ENCODE measurements around the gene IL20.

Gene IL20

DNA sequence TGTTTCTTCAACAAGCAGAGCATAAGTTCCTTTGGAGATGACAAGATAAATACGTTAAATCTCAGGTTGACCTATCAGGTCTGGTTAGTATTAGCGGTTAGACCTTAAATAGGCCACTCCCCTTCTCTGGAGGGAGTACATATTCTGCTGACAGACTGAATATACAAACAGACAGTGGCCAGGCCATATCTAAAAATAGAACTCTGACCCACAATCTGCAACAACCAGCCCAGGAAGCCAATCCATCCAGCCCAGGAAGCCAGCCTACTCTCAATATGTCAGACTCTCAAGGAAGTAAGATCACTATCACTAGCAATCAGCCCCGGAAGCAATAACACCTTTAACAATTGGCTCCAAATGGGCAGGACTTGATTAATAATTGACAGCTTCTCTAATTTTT lies 6.7 kb downstream of the IL20 start:
- H3K27me3 ChIP-seq (ENCODE audit: control insufficient read depth, insufficient read depth, low read length, poor library complexity, severe bottlenecking), result no peaks in the 10 kb centered on the region
- H3K4me3 ChIP-seq (ENCODE audit: insufficient read depth, low read depth, low read length), result no peak overlapping the region
- no peaks in the 10 kb centered on the region for H3K36me3 ChIP-seq (ENCODE audit: control insufficient read depth, insufficient read depth, low read length)
- H3K9me3 ChIP-seq (ENCODE audit: control insufficient read depth, low read length), result no peaks in the 10 kb centered on the region
- H3K4me1 ChIP-seq (ENCODE audit: control insufficient read depth, insufficient read depth, low read length), result no peaks in the 10 kb centered on the region
- no peak overlapping the region for H3K27ac ChIP-seq (ENCODE audit: insufficient read depth, low read depth, low read length, poor library complexity, severe bottlenecking)
- 90 to 95% methylated on average over 3 of the region's 3 CpGs for WGBS, 2 experiments

- Histone ChIP-seq H3K4me1 (ENCODE audit: control insufficient read depth, insufficient read depth, low read length) (no peaks in the 10 kb centered on the region), H3K27ac (ENCODE audit: insufficient read depth, low read depth, low read length, poor library complexity, severe bottlenecking) (no peak overlapping the region), H3K4me3 (ENCODE audit: insufficient read depth, low read depth, low read length) (no peak overlapping the region), H3K9me3 (ENCODE audit: control insufficient read depth, low read length) (no peaks in the 10 kb centered on the region), H3K36me3 (ENCODE audit: control insufficient read depth, insufficient read depth, low read length) (no peaks in the 10 kb centered on the region), H3K27me3 (ENCODE audit: control insufficient read depth, insufficient read depth, low read length, poor library complexity, severe bottlenecking) (no peaks in the 10 kb centered on the region)
- 93 to 94% methylated on average over 3 of the region's 3 CpGs for WGBS, 2 experiments
These were observed 8.3 kb downstream of the IL20 start for GRCh38 chr1:206873603-206874188.

GRCh38 chr1:206875752-206876377 lies 10.4 kb downstream of the IL20 start:
- no peak overlapping the region for H3K4me3 ChIP-seq (ENCODE audit: insufficient read depth, low read depth, low read length)
- 100% methylated on average over 1 of the region's 3 CpGs; no CpG with 5 or more reads in 1 of the 2 experiments for WGBS, 2 experiments

DNA sequence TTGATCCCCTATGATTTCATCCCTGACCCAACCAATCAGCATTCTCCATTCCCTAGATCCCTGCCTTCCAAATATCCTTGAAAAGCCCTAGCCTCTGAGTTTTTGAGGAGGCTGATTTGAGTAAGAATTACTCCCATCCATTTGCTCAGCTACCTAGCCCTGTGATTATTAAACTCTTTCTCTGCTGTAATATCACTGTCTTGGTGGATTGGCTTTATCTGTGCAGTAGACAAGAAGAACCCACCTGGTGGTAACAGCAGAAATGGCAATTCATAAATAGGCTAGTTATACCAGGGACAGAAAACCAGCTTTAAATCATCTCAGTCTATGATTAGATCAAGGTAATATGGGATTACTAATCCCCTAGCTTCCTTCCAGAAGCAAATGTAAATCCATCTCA lies 13.0 kb downstream of the IL20 start:
- Histone ChIP-seq H3K27ac (ENCODE audit: insufficient read depth, low read depth, low read length, poor library complexity, severe bottlenecking) (no peak overlapping the region), H3K27me3 (ENCODE audit: control insufficient read depth, insufficient read depth, low read length, poor library complexity, severe bottlenecking) (no peaks in the 10 kb centered on the region), H3K4me1 (ENCODE audit: control insufficient read depth, insufficient read depth, low read length) (no peaks in the 10 kb centered on the region), H3K36me3 (ENCODE audit: control insufficient read depth, insufficient read depth, low read length) (no peaks in the 10 kb centered on the region), H3K9me3 (ENCODE audit: control insufficient read depth, low read length) (no peaks in the 10 kb centered on the region), H3K4me3 (ENCODE audit: insufficient read depth, low read depth, low read length) (no peak overlapping the region)

More at GRCh38 chr1:206875752-206876377, 10.4 kb downstream of the IL20 start:
- Histone ChIP-seq H3K9me3 (ENCODE audit: control insufficient read depth, low read length) (no peaks in the 10 kb centered on the region), H3K36me3 (ENCODE audit: control insufficient read depth, insufficient read depth, low read length) (no peaks in the 10 kb centered on the region), H3K27ac (ENCODE audit: insufficient read depth, low read depth, low read length, poor library complexity, severe bottlenecking) (no peak overlapping the region), H3K4me1 (ENCODE audit: control insufficient read depth, insufficient read depth, low read length) (no peaks in the 10 kb centered on the region), H3K27me3 (ENCODE audit: control insufficient read depth, insufficient read depth, low read length, poor library complexity, severe bottlenecking) (no peaks in the 10 kb centered on the region)

DNA sequence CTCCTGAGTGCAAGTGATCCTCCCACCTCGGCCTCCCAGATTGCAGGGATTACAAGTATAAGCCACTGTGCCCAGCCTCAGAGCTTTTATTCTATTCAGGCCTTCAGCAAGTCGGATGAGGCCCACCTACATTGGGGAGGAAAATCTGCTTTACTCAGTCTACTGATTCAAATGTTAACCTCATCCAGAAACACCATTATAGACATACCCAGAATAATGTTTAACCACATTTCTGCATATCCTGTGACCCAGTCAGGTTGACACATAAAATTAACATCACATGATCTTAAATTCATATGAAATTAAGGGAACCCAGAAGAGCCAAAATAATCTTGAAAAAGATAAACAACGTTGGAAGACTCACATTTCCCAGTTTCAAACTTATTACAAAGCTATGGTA lies 14.9 kb downstream of the IL20 start:
- no peaks in the 10 kb centered on the region for H3K9me3 ChIP-seq (ENCODE audit: control insufficient read depth, low read length)
- H3K27ac ChIP-seq (ENCODE audit: insufficient read depth, low read depth, low read length, poor library complexity, severe bottlenecking), result no peak overlapping the region
- 88 to 91% methylated on average over 2 to 3 of the region's 3 CpGs for WGBS, 2 experiments
- H3K4me3 ChIP-seq (ENCODE audit: insufficient read depth, low read depth, low read length), result no peak overlapping the region
- H3K4me1 ChIP-seq (ENCODE audit: control insufficient read depth, insufficient read depth, low read length), result no peaks in the 10 kb centered on the region
- H3K36me3 ChIP-seq (ENCODE audit: control insufficient read depth, insufficient read depth, low read length), result no peaks in the 10 kb centered on the region
- H3K27me3 ChIP-seq (ENCODE audit: control insufficient read depth, insufficient read depth, low read length, poor library complexity, severe bottlenecking), result no peaks in the 10 kb centered on the region

- 74 to 85% methylated on average over 2 of the region's 3 CpGs for WGBS, 2 experiments
- H3K27ac ChIP-seq (ENCODE audit: insufficient read depth, low read depth, low read length, poor library complexity, severe bottlenecking), result no peak overlapping the region
- no peaks in the 10 kb centered on the region for H3K36me3 ChIP-seq (ENCODE audit: control insufficient read depth, insufficient read depth, low read length)
- H3K4me1 ChIP-seq (ENCODE audit: control insufficient read depth, insufficient read depth, low read length), result no peaks in the 10 kb centered on the region
- no peaks in the 10 kb centered on the region for H3K9me3 ChIP-seq (ENCODE audit: control insufficient read depth, low read length)
- no peaks in the 10 kb centered on the region for H3K27me3 ChIP-seq (ENCODE audit: control insufficient read depth, insufficient read depth, low read length, poor library complexity, severe bottlenecking)
- H3K4me3 ChIP-seq (ENCODE audit: insufficient read depth, low read depth, low read length), result no peak overlapping the region
These were observed 17.1 kb downstream of the IL20 start for GRCh38 chr1:206882555-206882954.

DNA sequence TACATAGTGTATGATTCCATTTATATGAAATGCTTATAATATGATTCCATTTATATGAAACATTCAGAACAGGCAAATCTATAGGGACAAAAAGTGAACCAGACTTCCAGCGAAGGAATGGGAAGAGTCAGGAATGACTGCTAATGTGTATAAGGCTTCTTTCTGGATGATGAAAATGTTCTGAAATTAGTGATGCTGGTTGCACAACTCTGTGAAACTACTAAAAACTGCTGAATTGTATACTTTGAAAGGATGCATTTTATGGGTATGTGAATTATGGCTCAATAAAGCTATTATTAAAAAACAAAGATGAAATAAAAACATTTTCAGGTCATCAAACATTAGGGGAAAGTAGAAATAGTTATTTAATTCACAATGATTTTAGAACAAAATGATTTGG lies 17.7 kb downstream of the IL20 start:
- H3K4me3 ChIP-seq (ENCODE audit: insufficient read depth, low read depth, low read length), result no peak overlapping the region
- WGBS, 2 experiments, result 98 to 100% methylated on average over 1 of the region's 1 CpG
- H3K27ac ChIP-seq (ENCODE audit: insufficient read depth, low read depth, low read length, poor library complexity, severe bottlenecking), result no peak overlapping the region
- no peaks in the 10 kb centered on the region for H3K4me1 ChIP-seq (ENCODE audit: control insufficient read depth, insufficient read depth, low read length)
- H3K9me3 ChIP-seq (ENCODE audit: control insufficient read depth, low read length), result no peaks in the 10 kb centered on the region
- no peaks in the 10 kb centered on the region for H3K36me3 ChIP-seq (ENCODE audit: control insufficient read depth, insufficient read depth, low read length)
- H3K27me3 ChIP-seq (ENCODE audit: control insufficient read depth, insufficient read depth, low read length, poor library complexity, severe bottlenecking), result no peaks in the 10 kb centered on the region

DNA sequence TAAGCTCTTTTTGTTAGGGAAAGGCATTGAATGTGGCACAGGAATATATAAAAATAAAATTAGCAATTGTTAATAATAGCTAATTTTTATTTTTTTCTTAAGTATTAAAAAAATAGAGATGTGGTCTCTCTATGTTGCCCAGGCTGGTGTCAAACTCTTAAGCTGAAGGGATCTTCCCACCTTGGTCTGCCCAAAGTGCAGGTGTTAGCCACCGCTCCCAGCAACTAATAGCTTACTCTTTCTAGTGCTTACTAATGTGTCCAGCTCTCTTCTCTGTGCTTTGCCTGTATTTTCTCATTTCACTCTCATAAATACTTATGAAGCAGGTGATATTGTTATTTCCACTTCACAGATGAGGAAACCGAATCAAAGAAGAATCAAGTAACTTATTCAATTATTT lies 18.5 kb downstream of the IL20 start:
- Histone ChIP-seq H3K36me3 (ENCODE audit: control insufficient read depth, insufficient read depth, low read length) (no peaks in the 10 kb centered on the region), H3K4me1 (ENCODE audit: control insufficient read depth, insufficient read depth, low read length) (no peaks in the 10 kb centered on the region), H3K9me3 (ENCODE audit: control insufficient read depth, low read length) (no peaks in the 10 kb centered on the region), H3K4me3 (ENCODE audit: insufficient read depth, low read depth, low read length) (no peak overlapping the region), H3K27ac (ENCODE audit: insufficient read depth, low read depth, low read length, poor library complexity, severe bottlenecking) (no peak overlapping the region), H3K27me3 (ENCODE audit: control insufficient read depth, insufficient read depth, low read length, poor library complexity, severe bottlenecking) (no peaks in the 10 kb centered on the region)
- 97% methylated on average over 2 of the region's 2 CpGs for WGBS, 2 experiments

- Histone ChIP-seq H3K9me3 (ENCODE audit: control insufficient read depth, low read length) (no peaks in the 10 kb centered on the region), H3K27me3 (ENCODE audit: control insufficient read depth, insufficient read depth, low read length, poor library complexity, severe bottlenecking) (no peaks in the 10 kb centered on the region), H3K4me1 (ENCODE audit: control insufficient read depth, insufficient read depth, low read length) (no peaks in the 10 kb centered on the region), H3K4me3 (ENCODE audit: insufficient read depth, low read depth, low read length) (no peak overlapping the region), H3K27ac (ENCODE audit: insufficient read depth, low read depth, low read length, poor library complexity, severe bottlenecking) (no peak overlapping the region), H3K36me3 (ENCODE audit: control insufficient read depth, insufficient read depth, low read length) (no peaks in the 10 kb centered on the region)
- WGBS, 2 experiments, result 89 to 93% methylated on average over 3 of the region's 3 CpGs
These were observed 20.1 kb downstream of the IL20 start for GRCh38 chr1:206885341-206886060.

DNA sequence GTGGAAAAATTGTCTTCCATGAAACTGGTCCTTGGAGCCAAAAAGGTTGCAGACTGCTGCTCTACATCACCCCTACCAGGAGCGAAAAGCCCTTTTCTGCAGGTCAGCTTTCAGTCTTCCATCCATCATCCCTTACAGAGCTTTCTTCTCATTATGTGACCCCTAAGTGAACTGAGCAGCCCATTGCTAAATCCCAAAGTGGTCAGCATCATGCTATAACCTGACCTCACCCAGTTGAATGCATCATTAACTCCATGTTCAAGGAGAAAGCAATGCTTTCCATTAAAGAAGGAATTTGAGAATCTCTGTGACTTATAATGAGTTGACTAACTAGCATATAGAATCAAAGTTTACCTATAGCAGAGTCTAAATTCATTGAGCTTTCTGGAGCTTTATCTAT lies 21.4 kb downstream of the IL20 start:
- no peak overlapping the region for H3K4me3 ChIP-seq (ENCODE audit: insufficient read depth, low read depth, low read length)
- no peaks in the 10 kb centered on the region for H3K9me3 ChIP-seq (ENCODE audit: control insufficient read depth, low read length)
- no peak overlapping the region for H3K27ac ChIP-seq (ENCODE audit: insufficient read depth, low read depth, low read length, poor library complexity, severe bottlenecking)
- H3K4me1 ChIP-seq (ENCODE audit: control insufficient read depth, insufficient read depth, low read length), result no peaks in the 10 kb centered on the region
- 94 to 96% methylated on average over 1 of the region's 1 CpG for WGBS, 2 experiments
- no peaks in the 10 kb centered on the region for H3K36me3 ChIP-seq (ENCODE audit: control insufficient read depth, insufficient read depth, low read length)
- H3K27me3 ChIP-seq (ENCODE audit: control insufficient read depth, insufficient read depth, low read length, poor library complexity, severe bottlenecking), result no peaks in the 10 kb centered on the region

All from ectodermal cell (in vitro differentiated cells).